Ascending aorta (tissue), 2 donors: ENCODE data around the gene ADGRV1. TPM values are rescaled to one million over a fixed set of nuclear protein-coding genes. Genes with fewer than 3 reads are reported as not detected.
"Not testable (repeated sequence)": the region's sequence is repeated elsewhere in the genome, so short reads cannot be mapped to it uniquely, and the experiment has no call there.

Experiments used
- DNase-seq, 2 donors: peaks; one replicate each; pipeline ENCODE4 v3.0.0-alpha.2; 2019; ENCODE audit warnings: low spot score in 2 of 2
- H3K27ac ChIP-seq, 2 donors: fragments of 200-600 bp; sonication (generic); one replicate each; pipeline ENCODE4 v1.5.1; 2016 to 2017; ENCODE audit warnings: mild to moderate bottlenecking in 1 of 2
- H3K27me3 ChIP-seq: fragments of 200-600 bp; sonication (generic); one replicate; pipeline ENCODE4 v1.5.1; 2017
- H3K36me3 ChIP-seq, 2 donors: fragments of 200-600 bp; sonication (generic); one replicate each; pipeline ENCODE4 v1.5.1; 2016
- H3K4me1 ChIP-seq, 2 donors: fragments of 200-600 bp; sonication (generic); one replicate each; pipeline ENCODE4 v1.5.1; 2016 to 2017; ENCODE audit warnings: mild to moderate bottlenecking in 1 of 2
- H3K4me3 ChIP-seq, 2 donors: fragments of 200-600 bp; sonication (generic); one replicate each; pipeline ENCODE4 v1.5.1; 2016 to 2017; ENCODE audit warnings: mild to moderate bottlenecking in 1 of 2
- H3K9me3 ChIP-seq, 2 donors: fragments of 200-600 bp; sonication (generic); one replicate each; pipeline ENCODE4 v1.5.1; 2016
- intact Hi-C: fragments of 100-400 bp; cut with DNase I; formaldehyde crosslinking; loops from one replicate; pipeline ENCODE4 v1.15.1; 2023
- total RNA-seq: library from RNA; depleted of rRNA; stranded (reverse); fragments of >200 nt; gene quantifications from one replicate; pipeline ENCODE4 v1.1.0, GENCODE V29; 2016
- TF ChIP-seq, protein P1 (sequence below), 3 experiments: fragments of 200-600 bp in 2 of 3; fragments of 450-650 bp in 1 of 3; sonication (generic) in 2 of 3; IDR thresholded peaks; one replicate each; pipeline ENCODE4 v1.5.1; 2016 to 2019; ENCODE audit warnings: antibody characterized with exemption in 3 of 3, mild to moderate bottlenecking in 1 of 3, moderate library complexity in 1 of 3

The ADGRV1 gene
- total RNA-seq, 1 donor from 2014 or later: 6.9 TPM

DNA sequence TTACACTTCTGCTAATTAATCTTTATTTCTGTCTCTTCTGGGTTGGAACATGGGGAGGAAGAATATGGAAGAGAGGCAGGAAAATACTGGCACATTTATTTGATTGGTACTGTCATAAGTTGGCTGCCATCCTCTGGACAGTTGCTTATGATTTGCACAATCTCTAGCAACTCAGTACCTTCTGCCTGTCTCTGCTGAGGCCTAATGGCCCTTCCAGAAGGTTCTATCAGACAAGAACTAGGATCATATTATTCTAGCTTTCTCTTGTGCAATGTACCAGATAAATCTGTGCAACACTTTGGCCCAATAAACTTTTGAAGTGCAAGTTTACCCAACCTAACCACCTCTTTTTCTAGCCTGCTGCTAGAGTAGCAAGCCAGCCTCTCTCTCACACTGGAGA, 489.5 kb downstream of the ADGRV1 start:
- TF ChIP-seq, protein P1, sequence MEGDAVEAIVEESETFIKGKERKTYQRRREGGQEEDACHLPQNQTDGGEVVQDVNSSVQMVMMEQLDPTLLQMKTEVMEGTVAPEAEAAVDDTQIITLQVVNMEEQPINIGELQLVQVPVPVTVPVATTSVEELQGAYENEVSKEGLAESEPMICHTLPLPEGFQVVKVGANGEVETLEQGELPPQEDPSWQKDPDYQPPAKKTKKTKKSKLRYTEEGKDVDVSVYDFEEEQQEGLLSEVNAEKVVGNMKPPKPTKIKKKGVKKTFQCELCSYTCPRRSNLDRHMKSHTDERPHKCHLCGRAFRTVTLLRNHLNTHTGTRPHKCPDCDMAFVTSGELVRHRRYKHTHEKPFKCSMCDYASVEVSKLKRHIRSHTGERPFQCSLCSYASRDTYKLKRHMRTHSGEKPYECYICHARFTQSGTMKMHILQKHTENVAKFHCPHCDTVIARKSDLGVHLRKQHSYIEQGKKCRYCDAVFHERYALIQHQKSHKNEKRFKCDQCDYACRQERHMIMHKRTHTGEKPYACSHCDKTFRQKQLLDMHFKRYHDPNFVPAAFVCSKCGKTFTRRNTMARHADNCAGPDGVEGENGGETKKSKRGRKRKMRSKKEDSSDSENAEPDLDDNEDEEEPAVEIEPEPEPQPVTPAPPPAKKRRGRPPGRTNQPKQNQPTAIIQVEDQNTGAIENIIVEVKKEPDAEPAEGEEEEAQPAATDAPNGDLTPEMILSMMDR (IDR thresholded peaks at IDR 0.05): no peak
- DNase-seq: no peak
- H3K9me3 ChIP-seq: no peaks in the 10 kb centered on the region
- H3K4me1 ChIP-seq: no peaks in the 10 kb centered on the region
- H3K27me3 ChIP-seq: no peaks in the 10 kb centered on the region
- H3K4me3 ChIP-seq: no peak overlapping the region
- H3K27ac ChIP-seq: no peak overlapping the region
- no peaks in the 10 kb centered on the region for H3K36me3 ChIP-seq
- intact Hi-C loops: no loop called here

DNA sequence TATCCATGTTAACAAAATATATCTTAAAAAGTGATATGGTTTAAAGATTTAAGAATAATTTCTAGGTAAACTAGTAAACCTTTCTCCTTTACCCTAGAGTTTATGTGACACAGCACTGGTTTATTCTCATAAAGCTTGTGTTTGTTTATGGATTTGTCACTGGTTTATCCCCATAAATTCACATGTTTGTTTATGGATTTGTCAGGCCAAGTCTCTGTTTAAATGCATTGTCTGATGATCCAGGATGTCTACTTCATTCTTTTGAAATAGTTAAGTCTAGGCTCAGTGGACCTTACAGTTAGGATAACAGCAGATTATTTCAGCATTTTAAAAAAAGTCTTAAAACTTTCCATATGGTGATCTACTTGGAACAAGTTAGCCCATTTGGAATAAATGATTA, 490.5 kb downstream of the ADGRV1 start:
- no peaks in the 10 kb centered on the region for H3K4me1 ChIP-seq
- TF ChIP-seq, protein P1 (IDR thresholded peaks at IDR 0.05): no peak

DNA sequence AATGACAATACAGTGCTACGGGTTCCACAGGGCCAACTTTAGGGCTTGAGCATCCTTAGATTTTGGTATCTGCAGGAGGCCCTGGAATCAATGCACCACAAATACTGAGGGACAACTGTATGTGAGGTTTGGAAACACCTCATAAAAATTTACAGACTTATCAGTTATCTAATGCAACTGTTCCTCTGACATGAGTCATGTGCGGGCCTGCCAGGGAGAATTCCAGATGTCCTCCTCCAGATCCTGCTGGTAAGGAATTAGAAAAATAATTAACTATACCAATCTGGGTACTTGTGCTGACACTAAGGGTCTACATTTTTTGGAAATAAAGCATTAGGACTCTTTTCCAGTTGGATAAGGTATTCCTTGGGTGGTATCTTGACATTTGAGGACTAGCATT, 491.2 kb downstream of the ADGRV1 start:
- Histone ChIP-seq H3K9me3 (no peaks in the 10 kb centered on the region), H3K4me3 (no peak overlapping the region), H3K27me3 (no peaks in the 10 kb centered on the region), H3K4me1 (no peaks in the 10 kb centered on the region), H3K36me3 (no peaks in the 10 kb centered on the region), H3K27ac (no peak overlapping the region)
- TF ChIP-seq, protein P1 (IDR thresholded peaks at IDR 0.05): no peak
- no peak for DNase-seq
- intact Hi-C loops: no loop called here

More for the DNA sequence above, 490.5 kb downstream of the ADGRV1 start:
- Histone ChIP-seq H3K27ac (no peak overlapping the region), H3K36me3 (no peaks in the 10 kb centered on the region), H3K4me3 (no peak overlapping the region), H3K9me3 (no peaks in the 10 kb centered on the region), H3K27me3 (no peaks in the 10 kb centered on the region)
- no peak for DNase-seq
- intact Hi-C loops: no loop called here

DNA sequence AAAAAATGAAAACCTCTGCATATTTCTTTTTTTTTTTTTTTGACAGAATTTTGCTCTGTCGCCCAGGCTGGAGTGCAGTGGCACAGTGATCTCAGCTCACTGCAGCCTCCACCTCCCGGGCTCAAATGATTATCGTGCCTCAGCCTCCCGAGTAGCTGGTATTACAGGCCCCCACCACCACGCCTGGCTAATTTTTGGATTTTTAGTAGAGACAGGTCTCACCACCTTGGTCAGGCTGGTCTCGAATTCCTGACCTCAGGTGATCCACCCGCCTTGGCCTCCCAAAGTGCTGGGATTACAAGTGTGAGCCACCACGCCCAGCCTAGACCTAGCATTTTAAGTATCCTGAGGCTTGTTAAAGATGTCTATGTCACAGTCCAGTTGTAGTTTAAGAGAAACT, 493.8 kb downstream of the ADGRV1 start:
- H3K9me3 ChIP-seq, DNase-seq, intact Hi-C loops, H3K36me3 ChIP-seq, H3K27me3 ChIP-seq, H3K4me3 ChIP-seq, H3K4me1 ChIP-seq, H3K27ac ChIP-seq: not testable (repeated sequence)

DNA sequence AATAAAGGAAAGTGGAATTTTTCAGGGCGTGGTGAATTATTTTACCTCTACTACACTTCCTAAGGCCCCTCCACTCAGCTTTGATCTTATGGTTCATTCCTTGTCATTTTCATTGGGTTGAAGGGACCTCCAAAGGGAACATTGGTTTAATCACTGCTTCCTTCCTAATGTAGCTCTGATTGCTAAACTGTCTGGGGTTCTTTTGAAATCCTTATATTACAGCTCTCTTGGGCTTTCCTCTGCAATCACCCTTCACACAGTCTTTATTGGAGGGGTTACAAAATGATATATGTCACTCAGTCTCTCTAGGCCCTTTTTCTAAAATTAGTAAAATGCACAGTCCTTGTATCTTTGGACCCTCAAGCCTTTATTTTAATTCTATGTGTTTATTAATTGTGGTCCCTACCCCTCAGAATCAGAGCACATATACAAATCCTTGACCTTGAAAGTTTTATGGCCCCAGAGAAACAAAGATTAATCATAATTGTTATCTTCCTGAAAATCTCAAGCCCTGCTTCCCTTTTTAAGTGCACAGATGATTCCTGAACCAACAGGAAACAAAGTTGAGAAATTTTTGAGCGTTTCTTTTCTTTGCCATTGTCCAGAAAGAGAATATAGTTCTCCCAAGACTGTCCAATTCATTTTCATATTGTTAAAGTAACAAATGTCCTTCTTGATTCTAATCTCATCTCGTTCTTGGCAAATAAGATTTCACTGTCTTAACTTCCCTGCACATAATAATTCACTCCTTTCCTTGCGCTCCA, 494.6 kb downstream of the ADGRV1 start:
- no peaks in the 10 kb centered on the region for H3K36me3 ChIP-seq

DNA sequence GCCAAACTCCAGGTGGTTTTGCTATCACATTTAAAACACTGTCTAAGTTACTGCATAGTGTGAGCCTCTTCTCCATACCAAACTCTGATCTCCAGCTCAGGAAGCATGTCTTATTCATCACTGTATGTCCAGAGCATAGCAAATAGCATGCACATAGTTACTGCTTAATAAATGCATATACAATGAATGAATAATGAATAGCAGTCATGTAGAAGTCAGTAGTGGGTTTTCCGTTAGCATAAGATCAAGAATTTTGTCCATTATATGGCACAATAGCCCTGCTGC, 495.1 kb downstream of the ADGRV1 start:
- intact Hi-C loops: no loop called here
- no peaks in the 10 kb centered on the region for H3K4me1 ChIP-seq
- H3K27ac ChIP-seq: no peak overlapping the region
- TF ChIP-seq, protein P1 (IDR thresholded peaks at IDR 0.05): no peak
- H3K36me3 ChIP-seq: no peaks in the 10 kb centered on the region
- H3K9me3 ChIP-seq: no peaks in the 10 kb centered on the region
- H3K27me3 ChIP-seq: no peaks in the 10 kb centered on the region
- no peak for DNase-seq
- no peak overlapping the region for H3K4me3 ChIP-seq

More for the DNA sequence above, 494.6 kb downstream of the ADGRV1 start:
- Histone ChIP-seq H3K27me3 (no peaks in the 10 kb centered on the region), H3K27ac (no peak overlapping the region), H3K9me3 (no peaks in the 10 kb centered on the region), H3K4me1 (no peaks in the 10 kb centered on the region), H3K4me3 (no peak overlapping the region)
- TF ChIP-seq, protein P1 (IDR thresholded peaks at IDR 0.05): no peak
- no peak for DNase-seq
- intact Hi-C loops: no loop called here
